ENCODE data around the gene HECW1.

The HECW1 gene

GRCh38 chr7:43311694-43312093 lies 199.2 kb downstream of the HECW1 start:
- no peak for TF ChIP-seq CTCF (IDR thresholded peaks at IDR 0.05)
- no peaks in the 10 kb centered on the region for H3K4me1 ChIP-seq (ENCODE audit: control insufficient read depth in 1 of 2, insufficient read depth in 1 of 2, low read depth in 1 of 2, low read length in 1 of 2)
- H3K27ac ChIP-seq, result no peak overlapping the region
- no peak overlapping the region for H3K4me3 ChIP-seq (ENCODE audit: low read depth in 1 of 2, low read length in 1 of 2)
- no peaks in the 10 kb centered on the region for H3K27me3 ChIP-seq
- H3K36me3 ChIP-seq, result no peaks in the 10 kb centered on the region
- no peaks in the 10 kb centered on the region for H3K9me3 ChIP-seq

- H3K27ac ChIP-seq, result no peak overlapping the region
These were observed 201.4 kb downstream of the HECW1 start for GRCh38 chr7:43313628-43314378.

GRCh38 chr7:43314379-43315158 lies 202.1 kb downstream of the HECW1 start:
- Histone ChIP-seq H3K9me3 (no peaks in the 10 kb centered on the region), H3K36me3 (no peaks in the 10 kb centered on the region), H3K4me3 (ENCODE audit: low read depth in 1 of 2, low read length in 1 of 2) (no peak overlapping the region), H3K27me3 (no peaks in the 10 kb centered on the region), H3K4me1 (ENCODE audit: control insufficient read depth in 1 of 2, insufficient read depth in 1 of 2, low read depth in 1 of 2, low read length in 1 of 2) (no peaks in the 10 kb centered on the region), H3K27ac (no peak overlapping the region)
- TF ChIP-seq CTCF (IDR thresholded peaks at IDR 0.05), result no peak

More at GRCh38 chr7:43313628-43314378, 201.4 kb downstream of the HECW1 start:
- H3K27me3 ChIP-seq, result no peaks in the 10 kb centered on the region
- H3K9me3 ChIP-seq, result no peaks in the 10 kb centered on the region
- H3K4me3 ChIP-seq (ENCODE audit: low read depth in 1 of 2, low read length in 1 of 2), result no peak overlapping the region
- H3K36me3 ChIP-seq, result no peaks in the 10 kb centered on the region
- no peak for TF ChIP-seq CTCF (IDR thresholded peaks at IDR 0.05)
- H3K4me1 ChIP-seq (ENCODE audit: control insufficient read depth in 1 of 2, insufficient read depth in 1 of 2, low read depth in 1 of 2, low read length in 1 of 2), result no peaks in the 10 kb centered on the region

- H3K4me1 ChIP-seq (ENCODE audit: control insufficient read depth in 1 of 2, insufficient read depth in 1 of 2, low read depth in 1 of 2, low read length in 1 of 2), result no peaks in the 10 kb centered on the region
- no peaks in the 10 kb centered on the region for H3K9me3 ChIP-seq
- no peak overlapping the region for H3K27ac ChIP-seq
- H3K27me3 ChIP-seq, result no peaks in the 10 kb centered on the region
- H3K36me3 ChIP-seq, result no peaks in the 10 kb centered on the region
- no peak for TF ChIP-seq CTCF (IDR thresholded peaks at IDR 0.05)
- no peak overlapping the region for H3K4me3 ChIP-seq (ENCODE audit: low read depth in 1 of 2, low read length in 1 of 2)
These were observed 204.6 kb downstream of the HECW1 start for GRCh38 chr7:43317075-43317474.

GRCh38 chr7:43318188-43318770 lies 205.8 kb downstream of the HECW1 start:
- Histone ChIP-seq H3K9me3 (no peaks in the 10 kb centered on the region), H3K4me3 (ENCODE audit: low read depth in 1 of 2, low read length in 1 of 2) (no peak overlapping the region), H3K27me3 (no peaks in the 10 kb centered on the region), H3K36me3 (no peaks in the 10 kb centered on the region), H3K4me1 (ENCODE audit: control insufficient read depth in 1 of 2, insufficient read depth in 1 of 2, low read depth in 1 of 2, low read length in 1 of 2) (no peaks in the 10 kb centered on the region), H3K27ac (no peak overlapping the region)
- no peak for TF ChIP-seq CTCF (IDR thresholded peaks at IDR 0.05)
